K562 (cell line): ENCODE measurements around the gene TSC1. TPM values are rescaled to one million over a fixed set of nuclear protein-coding genes. Genes with fewer than 3 reads are reported as not detected.

Source experiments
- ATAC-seq: fragments of 200-7000 bp; cut with Tn5 transposase; 3 replicates; pipeline ENCODE4 v1.9.1; 2020; ENCODE audit warnings: moderate library complexity
- BruUV-seq: library from RNA; stranded (reverse); fragments of 400-500 nt; replicated peaks from 2 replicates; lab custom pipeline; 2021; lab: Mats Ljungman, UMichigan
- CTCF ChIA-PET: fragments of 300-600 bp; formaldehyde crosslinking; extraction: SDS; loops from one replicate; lab custom pipeline; 2021; ENCODE audit warnings: low intra/inter-chr PET ratio; lab: Yijun Ruan, JAX
- POLR2A ChIA-PET: fragments of 300-600, 350-650 bp; sonication (Branson Sonifier 250); formaldehyde crosslinking; extraction: SDS; loops from one replicate; lab custom pipeline; 2021; ENCODE audit warnings: antibody characterized with exemption, inconsistent platforms; lab: Yijun Ruan, JAX
- DNase-seq, 4 experiments: peaks; one replicate each; pipeline versions ENCODE4 v3.0.0 to v3.0.0-alpha.2; 2011 to 2018; ENCODE audit warnings: low spot score in 3 of 4, mixed read lengths in 3 of 4; ENCODE audit errors: extremely low read depth in 1 of 4
- FAIRE-seq: peaks from 2 replicates; lab custom pipeline; 2011; peaks lifted over from hg19 to GRCh38; lab: Jason Lieb, UNC
- H2AFZ ChIP-seq: 2 replicates; pipeline ENCODE4 v1.6.0; 2011; ENCODE audit warnings: low read depth, low read length, control low read depth, inconsistent platforms
- H3K27ac ChIP-seq: fragments of 200-600 bp; 3 replicates; pipeline ENCODE4 v1.8.0; 2011; ENCODE audit warnings: low read depth, mild to moderate bottlenecking, control low read depth, inconsistent platforms, low read length, moderate library complexity, mixed read lengths; ENCODE audit errors: extremely low read depth
- H3K27me3 ChIP-seq, 2 experiments: fragments of 300-600 bp in 1 of 2; 2 replicates in 1 of 2; 3 replicates in 1 of 2; pipeline versions ENCODE4 v1.6.0 to v1.8.0; 2011; ENCODE audit warnings: inconsistent platforms in 2 of 2, low read length in 2 of 2, mild to moderate bottlenecking in 1 of 2, mixed read lengths in 1 of 2, moderate library complexity in 1 of 2; ENCODE audit not compliant: control insufficient read depth in 2 of 2, insufficient read depth in 2 of 2
- H3K36me3 ChIP-seq: fragments of 300-600 bp; 3 replicates; pipeline ENCODE4 v1.8.0; 2011; ENCODE audit warnings: mild to moderate bottlenecking, low read length, inconsistent platforms; ENCODE audit not compliant: control insufficient read depth, insufficient read depth
- H3K4me1 ChIP-seq, 2 experiments: fragments of 200-600 bp in 1 of 2; replicated peaks in 1 of 2; 2 replicates in 1 of 2; 3 replicates in 1 of 2; pipeline versions ENCODE4 v1.5.1 to v1.8.0; 2011; ENCODE audit warnings: inconsistent platforms in 2 of 2, low read length in 2 of 2, mild to moderate bottlenecking in 1 of 2, mixed read lengths in 1 of 2, moderate library complexity in 1 of 2; ENCODE audit not compliant: control insufficient read depth in 2 of 2, insufficient read depth in 2 of 2
- H3K4me2 ChIP-seq: 2 replicates; pipeline ENCODE4 v1.6.1; 2011; ENCODE audit warnings: low read length, control low read depth, inconsistent platforms, mixed read lengths; ENCODE audit not compliant: insufficient read depth
- H3K4me3 ChIP-seq: fragments of 200-600 bp; sonication (generic), shearing (Covaris generic); 2 replicates; pipeline ENCODE4 v1.5.1; 2016; ENCODE audit warnings: control low read depth, inconsistent platforms
- H3K79me2 ChIP-seq: fragments of 200-600 bp; 3 replicates; pipeline ENCODE4 v1.8.0; 2011; ENCODE audit warnings: low read length, inconsistent platforms; ENCODE audit not compliant: control insufficient read depth, insufficient read depth
- H3K9ac ChIP-seq, 2 experiments: 2 replicates each; pipeline versions ENCODE4 v1.6.0 to v1.6.1; 2011; ENCODE audit warnings: low read depth in 2 of 2, low read length in 2 of 2, control low read depth in 1 of 2, inconsistent platforms in 1 of 2, mild to moderate bottlenecking in 1 of 2, mixed read lengths in 1 of 2; ENCODE audit not compliant: insufficient read depth in 1 of 2
- H3K9me1 ChIP-seq: one replicate; pipeline ENCODE4 v1.6.0; 2011; ENCODE audit warnings: inconsistent platforms, mild to moderate bottlenecking, low read length, moderate library complexity; ENCODE audit not compliant: control insufficient read depth, insufficient read depth
- H3K9me3 ChIP-seq: replicated peaks from 2 replicates; pipeline ENCODE4 v1.5.1; 2011; ENCODE audit warnings: low read depth, low read length, inconsistent platforms; ENCODE audit not compliant: control insufficient read depth, insufficient read depth
- H4K20me1 ChIP-seq: replicated peaks from 2 replicates; pipeline ENCODE4 v1.6.1; 2011; ENCODE audit warnings: low read length, inconsistent platforms, mixed read lengths; ENCODE audit not compliant: control insufficient read depth, insufficient read depth
- BCOR ChIP-seq: fragments of 450-650 bp; IDR thresholded peaks from 2 replicates; pipeline ENCODE4 v1.6.1; 2016
- KDM4B ChIP-seq, 2 experiments: fragments of 450-650 bp in 1 of 2; sonication (generic) in 1 of 2; IDR thresholded peaks; 2 replicates each; pipeline ENCODE4 v1.6.1; 2016 to 2017; ENCODE audit warnings: borderline replicate concordance in 2 of 2, antibody characterized with exemption in 1 of 2, low read depth in 1 of 2, mild to moderate bottlenecking in 1 of 2
- NR1H2 ChIP-seq: sonication (generic); formaldehyde crosslinking; IDR thresholded peaks from 2 replicates; pipeline ENCODE4 v1.4.0; 2020; ENCODE audit warnings: mild to moderate bottlenecking, missing genetic modification reagents
- WGBS: fragments of 100-300 bp; shearing (Covaris generic); methylation state at CpG from one replicate; pipeline ENCODE4 v1.1.6; 2016; ENCODE audit warnings: low coverage, mixed read lengths; ENCODE audit not compliant: insufficient coverage; ENCODE audit errors: missing lambda C conversion rate; 5-methylcytosine and 5-hydroxymethylcytosine counted together
- in situ Hi-C: fragments of 300-500 bp; cut with MboI; formaldehyde crosslinking; loops from 4 replicates; pipeline ENCODE4 v1.15.0; 2018; ENCODE audit warnings: inconsistent platforms, mixed read lengths
- intact Hi-C: fragments of 100-400 bp; cut with micrococcal nuclease; formaldehyde crosslinking; loops from 2 replicates; pipeline ENCODE4 v1.14.2; 2022
- polyA plus RNA-seq, 8 experiments: library from polyadenylated mRNA; depleted of rRNA in 4 of 8; stranded (reverse) in 5 of 8; unstranded in 3 of 8; fragments of >200 nt; fragmentation: Nextera tagmentation in 2 of 8; fragmentation: Illumina TruSeq in 1 of 8; extraction: Ambion mirVana in 2 of 8; extraction: Trizol in 1 of 8; gene quantifications; 2 replicates each; pipeline versions ENCODE4 v1.2.1 to v1.2.3, GENCODE V29; 2011 to 2014; ENCODE audit warnings: inconsistent platforms in 1 of 8, missing spikeins in 1 of 8
- total RNA-seq, 7 experiments: library from RNA; depleted of rRNA in 6 of 7; stranded (reverse); fragments of >200 nt in 6 of 7; fragmentation: Illumina TruSeq in 2 of 7; extraction: Trizol in 2 of 7; gene quantifications; 2 replicates each; pipeline versions ENCODE4 v1.2.1 to v1.2.3, GENCODE V29; 2011 to 2021; ENCODE audit warnings: low replicate concordance in 1 of 7

TSC1 gene
- total and polyA plus RNA-seq, 9 of the 15 experiments (the other 6 are each of a cell fraction or from before 2014, with no cell fraction given), result 6.9 to 37.6 (median 18.6) TPM

GRCh38 chr9:132985489-132985888 is 41.1 kb upstream of the TSC1 start (continued):
- no peak for TF ChIP-seq KDM4B (IDR thresholded peaks at IDR 0.05; ENCODE audit: borderline replicate concordance in 2 of 2, low read depth in 1 of 2)
- TF ChIP-seq BCOR, result peak; percentile 77

- BruUV-seq, result no TSS peak
- H3K4me3 ChIP-seq, result no peak overlapping the region
- CTCF ChIA-PET, result no interaction called here
- H3K9me3 ChIP-seq, result no peaks in the 10 kb centered on the region
- no peak for FAIRE-seq
- no peak for TF ChIP-seq NR1H2 (CRISPR knock-in tag)
- TF ChIP-seq, all 486 proteins: peak for 0
- DNase-seq (no peak), ATAC-seq (no peak)
- Histone ChIP-seq H3K4me2 (peak overlapping the region; percentile 65), H3K79me2 (peaks cover 71% of the 10 kb centered on the region), H4K20me1 (no peaks in the 10 kb centered on the region), H3K27ac (peak overlapping the region; percentile 44; the same call in 2 of the 3 replicates), H3K36me3 (peaks cover 60% of the 10 kb centered on the region), H3K9me1 (peaks cover 4% of the 10 kb centered on the region), H3K9ac (peak overlapping the region; percentile 20 to 41), H3K27me3 (no peaks in the 10 kb centered on the region), H2AFZ (no peak overlapping the region), H3K4me1 (peaks cover 43 to 78% of the 10 kb centered on the region in 2 experiments)
- intact Hi-C loops (loop anchor here (2.0 kb wide), 1 partner anchor 20 kb away; no protein-coding TSS in a partner anchor), in situ Hi-C loops (no loop called here)
- POLR2A ChIA-PET, result interaction anchor here (0.6 to 2.2 kb wide), 4 partner anchors 9 to 37 kb away, joined by 3 to 12 read pairs (median 6); no protein-coding TSS in a partner anchor
- WGBS, result 13% methylated on average over 4 of the region's 4 CpGs
Observed at GRCh38 chr9:132985071-132985350, 40.6 kb upstream of the TSC1 start.
